ENCODE data around the gene DMBT1. TPM values are rescaled to one million over a fixed set of nuclear protein-coding genes. Genes with fewer than 3 reads are reported as not detected.

DMBT1 gene
- total RNA-seq, 1 donor from 2014 or later: not detected

DNA sequence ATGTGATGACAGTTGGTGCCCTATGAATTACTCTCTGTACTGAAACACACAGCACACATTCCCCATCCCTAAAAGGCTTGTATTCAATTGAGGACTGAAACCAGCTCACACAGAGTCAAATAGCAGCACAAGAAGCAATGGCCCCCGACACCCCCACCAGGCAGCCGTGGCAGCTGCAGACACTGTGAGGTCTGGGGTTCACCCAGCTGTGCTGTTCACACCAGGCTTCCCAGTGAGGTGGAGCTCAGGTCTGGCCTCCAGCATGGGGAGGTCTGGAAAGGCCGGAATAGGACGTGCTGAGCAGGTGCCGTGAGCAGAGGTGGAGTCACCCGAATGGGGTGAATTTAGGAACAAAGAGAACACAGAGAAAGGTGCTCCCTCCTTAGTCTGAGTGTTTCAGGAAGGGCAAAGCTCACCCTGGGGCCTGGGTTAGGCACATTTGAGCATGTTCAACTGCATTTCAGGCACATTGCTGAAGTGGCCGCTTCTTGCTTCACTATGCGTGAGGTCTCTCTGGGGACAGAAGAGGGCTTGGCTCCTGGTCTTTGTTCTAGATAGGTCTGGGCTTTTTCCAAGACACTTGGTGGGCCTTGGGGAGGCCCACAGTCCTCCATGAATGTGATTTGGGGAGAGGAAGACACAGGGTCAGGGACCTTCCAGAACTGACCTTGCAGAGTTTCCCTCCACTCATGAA lies 97.9 kb downstream of the DMBT1 start:
- TF ChIP-seq CTCF (conservative IDR thresholded peaks at IDR 0.05; ENCODE audit: low read depth, low read length): no peak
- H3K4me3 ChIP-seq (ENCODE audit: low read depth, low read length): no peak overlapping the region

DNA sequence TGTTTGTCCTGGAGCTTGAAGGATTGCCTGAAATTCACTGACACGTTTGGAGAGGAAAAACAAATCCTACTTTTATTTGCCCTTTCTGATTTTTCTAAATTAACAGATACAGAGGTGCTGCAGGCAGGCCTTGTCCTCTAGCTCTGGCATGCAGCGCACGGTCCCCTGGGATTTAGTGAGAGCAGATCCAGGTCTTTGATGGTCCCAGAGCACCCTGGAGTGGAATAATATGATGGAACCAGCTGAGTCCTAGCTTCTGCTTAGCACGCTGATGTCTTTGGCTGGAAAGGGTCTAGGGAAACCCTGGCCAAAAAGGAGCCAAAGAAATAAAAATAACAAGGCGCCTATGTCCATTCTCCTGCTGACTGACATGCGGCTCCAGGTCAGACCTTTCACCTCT lies 98.6 kb downstream of the DMBT1 start:
- DNase-seq (ENCODE audit: low read depth): no peak
- TF ChIP-seq CTCF (conservative IDR thresholded peaks at IDR 0.05; ENCODE audit: low read depth, low read length): no peak
- no peak overlapping the region for H3K4me3 ChIP-seq (ENCODE audit: low read depth, low read length)

More for the DNA sequence above, 97.9 kb downstream of the DMBT1 start:
- no peak for DNase-seq (ENCODE audit: low read depth)

DNA sequence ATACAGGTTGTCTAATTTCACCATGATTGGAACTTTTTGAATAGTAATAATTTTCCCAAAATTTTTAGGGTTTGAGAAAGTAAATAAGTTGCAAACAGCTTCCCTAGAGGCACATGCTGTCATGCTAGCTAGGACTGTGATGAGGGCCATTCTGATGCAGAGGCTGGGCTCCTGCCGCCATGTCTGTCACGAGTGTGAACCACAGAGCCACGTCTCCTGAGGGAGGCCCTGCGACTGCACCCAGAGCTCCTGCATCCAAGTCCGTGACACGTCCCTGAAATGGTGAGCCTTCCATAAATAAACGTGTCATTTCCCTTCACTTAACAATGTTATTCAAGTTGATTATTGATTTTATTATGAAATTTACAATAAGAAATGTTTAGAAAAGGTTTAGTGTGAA lies 99.1 kb downstream of the DMBT1 start:
- DNase-seq (ENCODE audit: low read depth): no peak

DNA sequence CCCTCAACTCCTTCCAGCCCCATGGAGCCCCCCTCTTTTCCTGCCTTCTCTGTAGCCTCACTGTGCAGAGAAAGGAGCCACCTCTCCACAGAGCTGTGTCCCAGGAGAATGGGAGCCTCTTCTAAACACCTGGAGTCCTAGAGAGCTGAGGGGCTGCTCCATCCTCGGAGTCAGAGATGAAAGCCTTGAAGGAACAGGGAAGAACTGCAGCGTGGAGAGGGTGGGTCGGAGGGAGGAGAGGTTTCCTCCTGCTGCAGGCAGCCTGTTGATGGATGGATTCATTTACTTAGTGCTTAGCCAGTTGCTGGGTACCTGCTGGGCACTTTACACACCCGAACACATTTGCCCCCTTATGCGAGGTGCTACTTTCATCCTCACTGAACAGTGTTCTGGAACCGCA lies 100.1 kb downstream of the DMBT1 start:
- TF ChIP-seq CTCF (conservative IDR thresholded peaks at IDR 0.05; ENCODE audit: low read depth, low read length): no peak
- DNase-seq (ENCODE audit: low read depth): no peak
- no peak overlapping the region for H3K4me3 ChIP-seq (ENCODE audit: low read depth, low read length)

More for the DNA sequence above, 99.1 kb downstream of the DMBT1 start:
- TF ChIP-seq CTCF (conservative IDR thresholded peaks at IDR 0.05; ENCODE audit: low read depth, low read length): no peak
- H3K4me3 ChIP-seq (ENCODE audit: low read depth, low read length): no peak overlapping the region

DNA sequence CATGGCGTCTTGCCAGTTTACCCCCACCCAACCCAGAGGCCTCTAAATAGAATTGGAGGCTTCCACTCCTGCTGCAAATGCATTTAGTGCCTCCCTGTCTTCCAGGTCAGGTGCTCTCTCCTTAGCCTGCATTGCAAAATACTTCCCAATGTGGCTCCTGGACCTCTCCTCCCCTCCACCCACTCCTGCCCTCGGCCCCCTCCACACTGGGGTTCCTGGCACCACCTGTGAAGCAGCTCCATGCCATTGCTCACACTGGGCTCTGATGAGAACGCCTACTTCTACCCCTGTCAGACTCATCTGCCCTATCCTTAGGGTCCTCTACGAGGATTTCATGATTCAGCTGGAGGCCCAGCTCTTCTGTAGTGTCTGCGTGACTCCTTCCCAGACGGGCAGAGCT lies 101.7 kb downstream of the DMBT1 start:
- DNase-seq (ENCODE audit: low read depth): no peak
- no peak for TF ChIP-seq CTCF (conservative IDR thresholded peaks at IDR 0.05; ENCODE audit: low read depth, low read length)
- H3K4me3 ChIP-seq (ENCODE audit: low read depth, low read length): no peak overlapping the region

GRCh38 chr10:122663516-122664130 lies 103.1 kb downstream of the DMBT1 start:
- no peak overlapping the region for H3K4me3 ChIP-seq (ENCODE audit: low read depth, low read length)

More at GRCh38 chr10:122663516-122664130, 103.1 kb downstream of the DMBT1 start:
- TF ChIP-seq CTCF (conservative IDR thresholded peaks at IDR 0.05; ENCODE audit: low read depth, low read length): no peak
- no peak for DNase-seq (ENCODE audit: low read depth)

Measured in epithelial cell of proximal tubule (primary cell).